ENCODE measurements around the gene GAREM1. TPM values are rescaled to one million over a fixed set of nuclear protein-coding genes. Genes with fewer than 3 reads are reported as not detected.

GAREM1 gene
- total RNA-seq, 1 experiment from 2014 or later: 4.7 TPM

- no peak for DNase-seq (ENCODE audit: low read depth, low spot score)
- Histone ChIP-seq H3K4me1 (ENCODE audit: control insufficient read depth, insufficient read depth, low read length) (no peaks in the 10 kb centered on the region; the same call in 1 of the 2 replicates), H3K9me3 (ENCODE audit: control insufficient read depth, insufficient read depth, low read depth, low read length) (no peaks in the 10 kb centered on the region), H3K4me3 (ENCODE audit: low read depth in 2 of 2, low read length in 2 of 2) (no peak overlapping the region), H3K27me3 (ENCODE audit: control insufficient read depth, insufficient read depth, low read length) (no peaks in the 10 kb centered on the region), H3K36me3 (ENCODE audit: control insufficient read depth, insufficient read depth, low read length) (no peaks in the 10 kb centered on the region), H3K27ac (ENCODE audit: low read length) (no peak overlapping the region)
- in situ Hi-C loops (cut with HindIII; ENCODE audit: low pct_unique_long_range_greater_than_20kb, low sequenced_read_pairs): no loop called here
- BruUV-seq (replicated peaks): no TSS peak
- TF ChIP-seq REST (IDR thresholded peaks at IDR 0.05; ENCODE audit: insufficient read depth in 1 of 2, low read depth in 2 of 2, low read length in 1 of 2): no peak
- no peak for TF ChIP-seq SIN3A (IDR thresholded peaks at IDR 0.05; ENCODE audit: borderline replicate concordance, insufficient read depth, low read depth, low read length)
- no peak for TF ChIP-seq TCF7L2 (IDR thresholded peaks at IDR 0.05; ENCODE audit: low read depth, low read length)
- no peak for TF ChIP-seq CTCF (IDR thresholded peaks at IDR 0.05)
- TF ChIP-seq POLR2AphosphoS5 (IDR thresholded peaks at IDR 0.05; ENCODE audit: low read depth, low read length): no peak
- ATAC-seq: no peak
- ChIA-PET CTCF (no interaction called here), POLR2A (no interaction called here)
- intact Hi-C loops (cut with micrococcal nuclease; ENCODE audit: unreplicated experiment): no loop called here
Observed at GRCh38 chr18:32440518-32440917, 30.2 kb downstream of the GAREM1 start.

- Histone ChIP-seq H3K27ac (ENCODE audit: low read length) (no peak overlapping the region), H3K27me3 (ENCODE audit: control insufficient read depth, insufficient read depth, low read length) (no peaks in the 10 kb centered on the region), H3K4me3 (ENCODE audit: low read depth in 2 of 2, low read length in 2 of 2) (no peak overlapping the region), H3K4me1 (ENCODE audit: control insufficient read depth, insufficient read depth, low read length) (no peaks in the 10 kb centered on the region; the same call in 1 of the 2 replicates), H3K36me3 (ENCODE audit: control insufficient read depth, insufficient read depth, low read length) (no peaks in the 10 kb centered on the region), H3K9me3 (ENCODE audit: control insufficient read depth, insufficient read depth, low read depth, low read length) (no peaks in the 10 kb centered on the region)
- peak; percentile 54 for TF ChIP-seq CTCF (IDR thresholded peaks at IDR 0.05)
- no peak for TF ChIP-seq SIN3A (IDR thresholded peaks at IDR 0.05; ENCODE audit: borderline replicate concordance, insufficient read depth, low read depth, low read length)
- TF ChIP-seq POLR2AphosphoS5 (IDR thresholded peaks at IDR 0.05; ENCODE audit: low read depth, low read length): no peak
- no peak for TF ChIP-seq REST (IDR thresholded peaks at IDR 0.05; ENCODE audit: insufficient read depth in 1 of 2, low read depth in 2 of 2, low read length in 1 of 2)
- no peak for TF ChIP-seq TCF7L2 (IDR thresholded peaks at IDR 0.05; ENCODE audit: low read depth, low read length)
- BruUV-seq (replicated peaks): no TSS peak
- ATAC-seq (no peak), DNase-seq (ENCODE audit: low read depth, low spot score) (no peak)
- in situ Hi-C loops (cut with HindIII; ENCODE audit: low pct_unique_long_range_greater_than_20kb, low sequenced_read_pairs): no loop called here
- intact Hi-C loops (cut with micrococcal nuclease; ENCODE audit: unreplicated experiment): no loop called here
- ChIA-PET POLR2A (no interaction called here), CTCF (no interaction called here)
Observed at GRCh38 chr18:32439802-32440201, 30.9 kb downstream of the GAREM1 start.

All from Panc1 (cell line).